AG08395 (cell line): ENCODE measurements around the gene DPP4.
A peak's percentile ranks its signal among the peaks of the same experiment; 100 is the strongest.

Experiments
- DNase-seq: peaks from one replicate; pipeline ENCODE4 v3.0.0; 2012; ENCODE audit warnings: mixed read lengths, low spot score

The DPP4 gene

DNA sequence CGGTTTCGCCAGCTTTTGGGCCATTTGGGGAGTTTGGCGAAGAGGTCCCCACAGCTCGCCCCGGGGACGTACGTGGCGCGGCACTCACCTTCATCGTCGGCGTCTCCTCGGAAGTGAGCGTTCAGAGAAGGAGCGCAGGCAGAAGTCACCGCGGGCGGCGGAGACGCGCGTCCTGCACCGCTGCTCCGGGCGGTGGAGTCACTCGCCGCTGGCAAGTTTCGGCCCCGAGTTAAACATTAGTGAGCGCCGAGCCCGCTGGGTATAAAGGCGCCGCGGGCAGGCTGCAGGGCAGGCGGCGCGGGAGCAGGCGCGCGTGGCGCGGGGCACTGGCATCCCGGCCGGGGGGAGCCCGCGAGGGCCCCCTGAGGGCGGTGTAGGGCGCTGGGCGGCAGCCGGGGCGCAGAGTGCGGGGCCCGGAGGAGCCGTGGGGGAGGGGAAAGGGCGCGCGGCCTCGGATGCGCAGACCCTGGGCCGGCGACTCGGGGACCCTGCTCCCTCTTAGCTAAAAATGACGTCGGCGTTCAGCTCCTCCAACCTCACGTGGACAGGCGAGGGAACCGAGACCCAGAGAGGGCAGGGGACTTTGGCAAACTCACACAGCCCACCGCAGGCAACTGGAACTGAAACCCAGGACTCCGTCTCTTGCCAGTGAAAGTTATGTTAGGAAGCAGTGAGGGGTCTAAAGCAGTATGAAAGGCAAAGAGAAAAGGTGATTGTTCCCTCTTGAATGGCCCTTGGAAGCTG lies at the start of gene DPP4:
Gene DPP4 (minus strand): TSS at position 328 of the 744 bp plus-strand sequence. CDS start 234 bp downstream, at position 94.
- peak; percentile 55 for DNase-seq

DNA sequence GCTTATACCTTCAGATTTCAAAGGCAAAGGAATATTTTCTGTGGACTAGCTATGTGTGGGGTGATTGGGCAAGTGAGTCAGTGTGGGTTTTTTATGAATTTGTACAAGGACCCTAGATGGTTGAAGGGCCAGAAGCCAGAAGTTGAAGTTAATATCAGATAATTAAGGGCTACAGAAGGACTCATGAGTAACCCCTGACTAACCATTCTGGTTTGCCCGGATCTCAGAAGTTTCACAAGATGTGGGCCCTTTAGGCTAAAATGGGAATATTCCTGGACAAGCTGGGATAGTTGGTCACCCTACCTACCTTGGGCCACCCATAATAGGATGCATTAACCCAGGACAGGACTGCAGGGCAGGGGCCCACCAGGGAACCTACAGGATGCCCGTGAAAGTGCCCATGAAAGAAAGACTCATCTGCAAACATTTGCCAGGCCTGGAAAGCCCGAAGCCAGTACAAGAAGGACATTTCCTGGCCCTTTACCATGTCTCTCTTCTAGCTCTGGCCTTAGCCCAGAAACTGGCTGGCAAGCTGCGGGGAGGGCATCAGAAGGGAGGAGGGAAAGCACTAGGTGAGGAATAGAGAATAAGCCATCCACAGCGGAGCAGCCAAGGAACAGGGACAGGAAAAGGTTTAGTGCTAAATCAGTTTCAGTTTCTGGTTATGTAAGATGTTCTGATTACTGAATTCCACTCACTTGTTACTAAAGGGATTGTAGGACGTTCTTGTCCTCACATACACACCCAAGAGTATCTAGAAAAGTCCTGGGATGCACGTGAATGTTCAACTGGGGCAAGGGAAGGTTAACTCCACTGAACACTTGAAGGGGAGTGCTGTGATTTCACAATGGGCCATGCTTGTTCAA lies 44.4 kb upstream of the DPP4 start:
- peak; percentile 65 for DNase-seq

DNA sequence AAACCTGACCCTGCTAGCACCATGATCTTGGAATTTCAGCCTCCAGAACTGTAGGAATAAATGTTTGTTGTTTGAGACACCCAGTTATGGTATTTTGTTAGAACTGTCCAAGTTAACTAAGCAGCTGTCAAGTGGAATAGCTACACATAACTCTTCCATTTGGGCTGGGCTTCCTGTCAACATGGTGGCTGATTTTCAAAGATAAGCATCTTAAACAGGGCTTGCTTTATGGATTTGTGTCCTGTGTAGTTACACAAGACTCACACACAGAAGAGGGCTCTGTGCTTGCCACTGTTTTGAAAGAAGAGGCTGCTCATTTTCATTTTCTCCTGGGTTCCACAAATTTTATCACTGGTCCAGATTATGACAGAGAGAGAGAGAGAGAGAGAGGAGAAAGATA lies 42.3 kb upstream of the DPP4 start:
- DNase-seq, result no peak

DNA sequence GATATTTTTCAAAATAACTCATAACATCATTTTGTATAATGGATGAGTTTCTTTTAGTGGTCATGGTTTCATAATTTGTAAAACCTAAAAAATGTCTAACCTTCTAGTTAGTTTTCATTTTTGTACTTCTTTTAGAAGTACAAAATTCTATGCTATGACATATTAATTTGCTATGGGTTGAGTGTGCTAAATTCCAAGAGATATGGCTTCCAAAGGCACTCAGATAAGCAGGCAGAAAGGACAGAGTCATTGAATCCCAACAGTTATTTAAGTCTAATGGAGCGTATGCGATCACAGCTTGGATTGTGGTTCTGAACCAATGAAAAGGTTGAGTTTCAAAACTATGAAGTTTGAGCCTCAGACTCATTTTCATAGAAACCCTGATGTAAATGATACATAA lies 41.1 kb upstream of the DPP4 start:
- no peak for DNase-seq

DNA sequence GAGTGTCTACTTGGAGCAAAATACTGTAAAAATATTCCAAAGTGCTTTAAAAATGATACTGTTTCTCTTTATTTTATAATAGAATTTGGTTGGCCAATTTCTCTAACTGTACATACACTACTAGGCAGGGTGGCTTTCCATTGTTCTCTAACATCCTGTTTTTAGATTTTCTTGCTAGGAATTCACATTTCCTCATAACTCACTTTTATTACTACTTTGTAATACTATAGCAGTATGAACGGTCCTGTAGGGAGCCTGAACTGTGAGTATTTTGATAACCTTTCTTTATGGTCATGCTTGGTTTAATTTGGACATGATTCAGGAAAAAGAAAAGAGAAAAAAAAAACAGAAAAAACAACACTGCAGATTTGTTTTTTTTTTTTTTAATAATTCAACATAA lies 40.3 kb upstream of the DPP4 start:
- no peak for DNase-seq

DNA sequence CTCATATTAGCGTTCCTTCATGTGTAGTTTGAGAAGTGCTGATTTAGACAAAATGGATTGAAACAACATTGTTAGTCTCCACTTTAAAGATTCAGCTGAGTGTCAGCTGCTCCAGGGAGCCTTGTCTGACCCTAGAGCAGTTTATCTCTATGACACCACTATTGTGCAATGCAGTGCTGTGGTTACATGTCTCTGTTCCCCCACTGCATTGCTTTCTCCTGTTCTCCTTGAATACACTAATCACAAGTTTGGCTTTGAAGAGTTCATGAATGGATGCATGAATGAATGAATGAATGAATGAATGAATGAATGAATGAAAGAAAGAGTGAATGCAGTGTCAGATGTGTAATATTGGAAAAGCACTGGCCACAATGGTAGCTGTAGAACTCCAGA lies 39.8 kb upstream of the DPP4 start:
- DNase-seq, result peak; percentile 71

DNA sequence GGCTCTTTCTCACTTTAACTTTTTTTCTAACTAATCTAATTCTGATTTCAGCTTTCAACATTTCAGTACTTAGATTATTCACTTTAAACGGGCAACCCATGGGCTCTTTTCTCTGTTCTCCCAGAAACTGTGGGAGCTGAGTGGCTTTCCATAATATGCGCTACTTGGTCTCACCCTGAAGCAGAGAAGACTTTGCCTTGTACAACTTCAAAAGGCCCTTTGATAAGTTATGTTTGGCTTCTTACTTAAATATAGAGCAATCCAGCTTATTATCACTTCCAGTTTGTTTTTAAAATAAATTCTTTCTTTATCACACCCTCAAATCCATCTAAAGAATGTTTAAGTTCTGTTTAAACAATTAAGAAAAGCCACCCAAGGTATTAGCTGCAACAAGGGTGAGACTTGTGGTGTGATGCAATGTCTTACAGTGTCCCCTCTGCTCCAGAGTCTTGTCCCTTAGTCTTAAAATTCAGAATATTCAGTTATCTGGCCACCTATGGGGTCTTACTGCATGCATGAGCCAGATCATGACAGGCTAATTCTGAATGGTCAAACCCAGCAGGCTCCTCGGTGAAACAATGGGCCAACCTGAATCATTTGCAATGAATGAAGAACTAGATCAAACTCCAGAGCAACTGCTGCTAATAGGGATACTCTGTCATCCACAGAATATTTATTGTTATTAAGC lies 39.2 kb upstream of the DPP4 start:
- no peak for DNase-seq

DNA sequence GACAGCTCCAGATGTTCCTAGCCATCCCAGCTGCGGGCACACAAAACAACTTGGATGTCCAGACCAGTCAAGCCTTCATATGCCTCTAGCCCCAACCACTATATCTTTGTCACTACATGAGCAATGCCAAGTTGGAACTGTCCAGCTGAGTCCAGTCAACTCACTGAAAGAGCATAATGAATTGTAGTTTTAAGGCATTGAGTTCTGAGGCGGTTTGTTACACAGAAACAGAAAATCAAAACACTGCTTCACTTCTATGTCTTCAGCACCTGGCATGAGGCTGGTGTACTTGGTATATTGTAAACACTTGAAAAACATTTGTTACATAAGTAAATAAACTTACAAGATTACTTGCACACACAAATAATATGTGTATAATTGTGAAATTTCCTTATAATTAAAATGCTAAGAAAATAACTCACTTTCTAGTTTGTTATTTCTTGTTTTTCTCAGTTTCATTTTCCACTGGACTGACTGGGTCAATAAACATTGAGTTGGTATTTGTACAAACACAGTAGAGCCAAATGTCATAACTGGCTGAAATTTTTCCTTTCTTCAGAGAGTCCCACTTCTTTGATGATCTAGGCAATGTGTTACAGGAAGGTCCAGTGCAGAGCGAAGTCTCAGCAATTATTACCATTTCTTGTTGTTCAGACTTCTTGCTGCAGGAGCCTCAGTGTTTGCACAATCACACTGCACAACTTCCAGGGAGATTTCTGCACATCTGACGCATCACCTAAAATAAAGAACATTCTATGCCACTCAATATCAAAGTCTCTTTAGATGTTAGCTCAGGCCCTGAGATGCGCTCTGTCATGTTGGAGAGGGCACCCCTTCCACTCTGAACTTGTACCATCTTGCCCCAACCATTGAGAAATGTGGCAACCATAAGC lies 38.2 kb upstream of the DPP4 start:
- no peak for DNase-seq

DNA sequence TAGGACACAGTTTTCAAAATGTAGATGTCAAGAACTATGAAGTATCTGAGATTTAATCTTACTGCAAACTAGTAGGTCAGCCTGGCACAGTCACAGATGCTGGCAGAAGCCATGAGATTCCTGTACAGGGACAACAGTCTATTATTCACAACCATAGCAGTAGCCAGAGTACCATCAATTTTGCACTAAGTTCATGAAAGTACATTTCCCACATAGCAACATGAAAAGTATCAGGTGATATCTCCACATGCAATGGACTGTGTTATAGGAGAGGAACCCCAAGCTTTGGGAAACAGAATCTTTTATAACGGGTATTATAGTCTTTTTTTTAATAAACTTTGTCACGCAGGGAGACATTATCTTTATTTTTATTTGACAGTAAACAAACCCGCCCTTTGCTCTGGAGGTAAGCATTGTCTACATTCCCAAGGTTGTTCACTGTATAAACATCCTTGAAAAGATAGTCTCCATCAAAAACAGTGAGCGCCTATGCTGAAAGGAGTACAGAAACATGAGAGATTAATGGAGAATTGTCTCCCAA lies 33.4 kb upstream of the DPP4 start:
- no peak for DNase-seq

DNA sequence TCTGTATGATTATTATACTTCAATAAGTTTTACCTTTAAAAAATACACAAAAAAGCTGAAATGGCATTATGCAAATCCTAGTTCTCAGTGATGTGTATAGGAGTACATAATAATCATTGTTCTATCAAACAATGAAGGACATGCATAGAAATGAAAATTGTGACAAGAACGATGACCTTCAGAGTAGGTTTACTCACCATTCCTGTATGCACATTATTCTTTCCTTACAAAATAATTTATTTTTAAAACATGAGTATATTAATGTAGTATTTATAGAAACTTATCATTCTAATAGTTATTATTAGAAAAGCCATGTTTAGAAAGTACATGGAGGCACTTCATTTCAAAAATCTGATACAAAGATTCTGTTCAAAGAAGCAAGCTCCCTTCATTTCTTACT lies 32.7 kb upstream of the DPP4 start:
- DNase-seq, result no peak

DNA sequence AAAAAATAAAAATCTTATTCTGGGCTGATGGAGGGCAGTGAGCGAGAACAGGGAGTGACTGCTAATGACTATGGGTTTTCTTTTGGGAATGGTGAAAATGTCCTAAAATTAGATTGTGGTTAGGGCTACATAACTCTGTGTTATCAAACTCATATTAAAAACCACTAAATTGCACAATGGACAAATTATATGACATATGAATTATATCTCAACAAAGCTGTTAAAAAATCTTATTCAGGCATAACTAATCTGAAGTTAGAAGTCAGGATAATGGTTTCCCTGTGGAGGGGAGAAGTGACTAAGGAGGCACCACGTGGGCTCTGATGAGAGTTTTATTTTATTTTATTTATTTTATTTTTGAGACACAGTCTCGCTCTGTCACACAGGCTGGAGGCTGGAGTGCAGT lies 32.1 kb upstream of the DPP4 start:
- peak; percentile 68 for DNase-seq

DNA sequence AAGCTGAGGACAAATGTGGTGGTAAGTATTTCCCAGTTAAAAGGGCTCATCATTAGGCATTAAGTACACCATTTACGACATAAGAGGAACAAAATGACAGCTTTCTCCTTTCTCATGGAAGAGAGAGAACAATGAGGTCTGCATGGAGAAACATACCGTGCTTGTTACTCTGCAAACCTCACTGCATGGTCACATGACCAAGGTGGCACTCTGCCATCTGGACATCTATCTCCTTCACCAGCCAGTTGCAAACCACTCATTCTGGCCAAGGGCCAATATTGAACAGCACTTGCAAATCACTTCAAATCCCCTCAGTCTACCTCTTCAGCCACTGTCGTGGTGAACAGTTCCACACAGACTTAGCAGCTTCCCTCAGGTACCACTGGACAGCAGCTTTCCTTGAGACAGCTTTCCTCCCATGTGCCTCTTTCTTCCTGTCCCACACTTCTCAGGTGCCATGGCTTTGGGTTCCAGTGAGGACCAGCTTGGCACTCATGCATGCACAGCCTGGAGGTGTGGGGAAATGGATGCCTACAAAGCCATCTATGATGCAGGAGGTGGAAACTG lies 29.5 kb upstream of the DPP4 start:
- no peak for DNase-seq

DNA sequence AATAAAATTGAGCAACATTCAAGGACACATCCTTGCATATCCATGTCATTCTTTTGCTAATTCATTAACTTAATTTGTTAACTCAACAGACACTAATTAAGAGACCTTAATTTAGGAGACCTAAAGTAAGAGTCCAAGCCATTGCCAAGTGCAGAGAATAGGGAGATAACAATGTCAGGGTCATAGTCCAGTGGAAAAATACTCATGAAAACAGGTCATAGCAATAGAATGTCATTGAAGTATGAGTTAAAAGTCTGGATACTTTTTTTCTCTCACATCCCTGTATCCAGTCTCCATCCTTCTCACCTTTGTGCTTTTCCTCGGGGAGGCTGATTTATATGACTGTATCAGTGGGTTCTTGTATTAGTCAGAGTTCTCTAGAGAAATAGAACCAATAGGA lies 26.6 kb upstream of the DPP4 start:
- DNase-seq, result no peak

DNA sequence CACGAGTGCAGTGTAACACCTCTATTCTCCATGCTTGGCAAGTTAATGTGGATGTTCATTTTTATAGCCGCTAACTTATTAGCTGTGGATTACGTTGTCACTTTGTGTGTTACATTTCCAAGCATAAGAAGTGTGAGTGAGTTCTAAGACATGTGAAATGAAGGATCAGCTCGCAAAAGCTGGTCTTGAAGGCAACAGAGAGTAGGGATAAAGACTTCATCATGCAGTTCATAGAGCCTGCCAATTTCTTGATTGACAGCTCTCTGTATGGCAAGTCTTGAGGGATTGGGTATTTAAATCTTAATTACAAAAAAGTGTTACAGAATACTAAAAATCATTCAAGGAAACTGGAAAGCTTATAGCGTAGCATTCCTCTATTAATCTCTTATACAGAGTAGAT lies 25.8 kb upstream of the DPP4 start:
- no peak for DNase-seq

DNA sequence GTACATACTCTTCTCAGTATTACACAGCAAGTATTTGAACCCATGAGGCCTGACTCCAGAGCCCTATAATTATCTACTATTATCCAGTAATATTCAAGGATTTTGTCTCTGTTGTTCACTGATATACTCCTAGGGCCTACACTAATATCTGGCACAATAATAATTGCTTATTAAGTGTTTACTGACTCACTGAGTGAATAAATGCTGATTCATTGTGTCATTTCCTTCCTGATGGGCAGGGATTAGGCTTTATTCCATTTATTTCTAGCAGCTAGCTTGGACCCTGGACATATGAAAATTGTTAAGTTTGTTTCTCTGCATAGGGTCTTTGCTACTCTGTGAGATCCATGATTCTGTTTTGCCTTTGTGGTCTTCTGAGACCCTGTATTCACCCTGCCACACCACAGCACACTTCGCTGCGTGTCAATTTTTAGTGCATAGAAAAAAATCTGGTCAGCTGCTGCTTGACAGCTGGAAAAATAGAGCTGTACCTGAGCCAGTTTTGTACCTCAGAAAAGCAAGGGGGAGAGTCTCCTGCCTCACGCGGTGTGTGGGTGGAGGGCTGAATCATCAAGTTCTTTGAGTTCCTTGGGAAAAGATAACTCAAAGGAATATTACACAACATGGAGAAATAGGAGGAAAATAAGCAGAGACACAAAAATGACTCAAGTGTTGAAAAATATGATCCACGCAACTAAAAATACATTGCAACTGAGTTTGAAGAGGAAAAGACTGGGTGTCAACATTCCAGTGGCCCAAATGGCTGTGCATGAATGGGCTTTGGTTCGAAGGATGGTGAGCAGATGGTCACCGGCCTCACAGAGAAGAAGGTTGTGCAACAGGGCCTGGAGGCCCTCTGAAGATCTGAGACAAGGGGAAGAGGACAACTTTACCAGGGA lies 18.9 kb upstream of the DPP4 start:
- DNase-seq, result peak; percentile 84

DNA sequence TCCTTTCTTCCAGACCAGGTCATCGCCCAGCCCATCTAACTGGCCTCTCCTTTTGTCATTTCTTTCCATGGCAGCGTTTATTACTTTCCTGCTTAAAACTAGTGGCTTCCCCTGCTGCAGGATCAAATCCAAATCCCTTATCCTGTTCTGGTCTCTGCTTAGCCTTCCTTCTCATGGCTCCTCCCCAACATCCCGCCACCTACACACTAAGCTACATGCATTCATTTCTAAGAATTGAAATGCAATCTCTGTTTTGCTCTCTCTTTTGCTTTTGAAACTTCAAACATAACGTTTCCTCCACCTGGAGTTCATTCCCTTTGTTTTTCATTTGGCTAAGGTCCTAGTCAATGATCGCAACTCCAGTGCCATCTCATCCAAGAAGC lies 18.0 kb upstream of the DPP4 start:
- no peak for DNase-seq

DNA sequence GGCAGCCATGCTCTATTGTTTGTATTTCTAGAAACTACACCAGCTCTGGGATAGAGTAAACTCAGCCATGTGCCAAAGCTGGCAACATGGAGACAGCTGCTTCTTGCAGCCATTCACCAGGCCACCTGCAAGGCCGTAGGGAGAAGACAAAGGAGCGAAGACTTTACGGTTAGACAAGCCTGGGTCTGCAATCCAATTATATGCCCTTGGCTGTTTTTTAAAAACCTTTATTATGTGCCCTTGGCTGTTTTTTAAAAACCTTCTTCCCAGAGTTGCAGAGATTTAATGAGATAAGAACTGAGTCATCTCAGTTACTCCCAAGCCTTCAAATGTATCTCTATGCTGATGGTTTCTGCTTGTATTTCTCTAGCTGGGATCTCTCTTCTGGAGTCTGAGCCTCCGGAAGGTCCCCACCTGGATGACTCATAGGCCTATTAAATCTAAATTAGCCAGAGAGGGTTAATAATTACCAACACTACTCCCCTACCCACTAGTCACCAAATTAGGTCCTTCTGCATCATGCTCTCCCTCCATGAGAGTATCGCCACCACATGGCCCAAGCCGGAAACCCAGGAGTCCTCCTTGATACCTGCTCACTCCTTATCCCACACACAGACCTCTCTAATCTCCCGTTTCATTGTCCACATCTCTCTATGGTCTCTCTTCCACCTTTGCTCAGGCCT lies 17.5 kb upstream of the DPP4 start:
- DNase-seq, result no peak

DNA sequence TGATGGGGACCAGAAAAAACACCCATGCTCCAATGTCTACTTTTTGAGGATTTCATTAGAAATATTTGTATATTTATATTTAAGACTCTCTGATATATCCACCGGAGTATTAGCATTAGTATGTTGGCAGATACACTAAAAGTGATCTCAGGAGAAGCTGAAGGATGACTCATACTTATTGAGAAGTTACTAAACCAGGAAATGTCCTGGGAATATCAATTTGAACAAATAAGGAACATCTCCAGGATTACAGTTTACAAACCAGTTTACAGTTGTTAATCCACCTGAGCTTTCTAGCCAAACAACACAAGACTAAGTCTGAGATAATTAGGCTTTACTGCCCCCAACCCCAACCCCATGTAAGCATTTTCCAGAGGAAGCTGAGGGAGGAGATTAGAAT lies 16.1 kb upstream of the DPP4 start:
- no peak for DNase-seq

DNA sequence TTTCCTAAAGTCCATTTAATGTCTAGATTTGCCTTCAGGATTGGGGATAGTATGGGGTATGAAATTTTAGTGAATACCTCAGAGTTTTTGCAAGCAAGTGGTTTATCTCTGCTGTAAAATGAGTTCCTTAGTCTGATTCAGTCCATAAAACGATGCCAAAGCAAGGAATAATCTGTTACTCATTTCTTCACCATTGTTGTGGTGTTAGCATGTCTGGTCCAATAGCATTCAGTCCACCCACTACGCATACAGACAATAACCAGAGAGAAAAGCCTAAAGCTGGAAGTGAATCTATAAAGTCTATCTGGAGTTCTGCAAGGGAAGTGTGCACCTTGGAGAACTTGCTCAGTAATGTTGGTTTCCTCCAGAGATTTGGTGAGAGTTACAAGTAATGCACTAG lies 12.9 kb upstream of the DPP4 start:
- DNase-seq, result peak; percentile 51
